Uterus (tissue), 2 donors: ENCODE measurements around the gene RELT.

Experiments used
- CTCF ChIP-seq, 4 experiments: fragments of 200-600 bp in 2 of 4; fragments of 450-650 bp in 2 of 4; sonication (generic) in 2 of 4; IDR thresholded peaks; one replicate each; pipeline ENCODE4 v1.5.1; 2016 to 2019; ENCODE audit warnings: antibody characterized with exemption in 4 of 4, mild to moderate bottlenecking in 2 of 4, moderate library complexity in 1 of 4
- POLR2A ChIP-seq, 2 donors: fragments of 450-650 bp; IDR thresholded peaks; one replicate each; pipeline ENCODE4 v1.6.1; 2016; ENCODE audit warnings: antibody characterized with exemption in 2 of 2, mild to moderate bottlenecking in 1 of 2, moderate library complexity in 1 of 2

GRCh38 chr11:73426219-73426850, 50.1 kb downstream of the RELT start:
- TF ChIP-seq POLR2A (IDR thresholded peaks at IDR 0.05), result no peak
- no peak for TF ChIP-seq CTCF (IDR thresholded peaks at IDR 0.05)
